GM13977 (cell line): ENCODE results near the gene GPR78.

Experiments
- DNase-seq: peaks from one replicate; pipeline ENCODE4 v3.0.0; 2012; ENCODE audit warnings: low spot score
- in situ Hi-C: fragments of 300-500 bp; cut with MboI; formaldehyde crosslinking; loops from one replicate; pipeline ENCODE4 v1.12.0; 2022; ENCODE audit warnings: low sequenced_read_pairs, low pct_unique_long_range_greater_than_20kb, mixed read lengths, inconsistent platforms; ENCODE audit not compliant: unreplicated experiment
- TF ChIP-seq, protein P1 (sequence below): IDR thresholded peaks from 2 replicates; pipeline ENCODE4 v1.5.1; 2012; ENCODE audit warnings: mild to moderate bottlenecking, control low read depth; ENCODE audit not compliant: insufficient read depth; ENCODE audit errors: extremely low read depth, missing control alignments

The GPR78 gene

DNA sequence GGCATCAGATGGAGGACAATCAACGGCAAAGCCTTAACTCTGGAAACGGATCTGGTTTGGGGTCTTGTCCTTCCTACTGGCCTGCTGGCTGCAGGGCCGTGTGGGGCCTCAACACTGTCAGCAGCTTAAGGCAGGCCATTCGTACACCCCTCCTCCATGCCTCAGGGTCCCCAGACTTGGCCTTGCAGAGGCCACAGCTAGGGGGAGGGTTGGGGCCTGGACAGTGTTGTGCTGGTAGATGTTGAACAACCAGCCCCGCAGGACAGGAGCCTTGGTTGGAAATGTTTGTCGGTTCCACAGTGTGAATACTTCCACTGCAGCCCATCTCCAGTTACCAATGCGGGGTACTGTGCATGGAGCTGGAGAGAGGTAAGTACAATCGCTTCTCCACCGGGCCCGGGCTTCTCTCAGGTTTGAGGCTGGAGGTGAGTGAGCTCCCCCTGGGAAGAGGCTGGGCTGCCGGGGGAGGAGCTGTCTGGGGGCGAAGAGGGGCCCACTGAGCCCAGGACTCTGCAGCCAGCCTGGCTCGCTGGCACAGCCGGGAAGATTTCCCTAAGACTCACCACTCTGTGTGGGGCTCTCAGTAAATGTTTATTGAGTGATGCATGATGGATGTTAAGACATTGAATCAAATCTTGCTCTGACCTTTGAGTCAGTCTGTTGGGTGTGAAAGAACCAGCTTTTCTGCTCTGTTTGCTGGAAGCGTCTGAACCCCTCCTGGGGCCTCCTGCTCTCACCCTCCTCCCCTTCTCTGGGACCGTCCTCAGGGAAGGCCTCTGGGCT is 19.7 kb upstream of the GPR78 start:
- TF ChIP-seq, protein P1, sequence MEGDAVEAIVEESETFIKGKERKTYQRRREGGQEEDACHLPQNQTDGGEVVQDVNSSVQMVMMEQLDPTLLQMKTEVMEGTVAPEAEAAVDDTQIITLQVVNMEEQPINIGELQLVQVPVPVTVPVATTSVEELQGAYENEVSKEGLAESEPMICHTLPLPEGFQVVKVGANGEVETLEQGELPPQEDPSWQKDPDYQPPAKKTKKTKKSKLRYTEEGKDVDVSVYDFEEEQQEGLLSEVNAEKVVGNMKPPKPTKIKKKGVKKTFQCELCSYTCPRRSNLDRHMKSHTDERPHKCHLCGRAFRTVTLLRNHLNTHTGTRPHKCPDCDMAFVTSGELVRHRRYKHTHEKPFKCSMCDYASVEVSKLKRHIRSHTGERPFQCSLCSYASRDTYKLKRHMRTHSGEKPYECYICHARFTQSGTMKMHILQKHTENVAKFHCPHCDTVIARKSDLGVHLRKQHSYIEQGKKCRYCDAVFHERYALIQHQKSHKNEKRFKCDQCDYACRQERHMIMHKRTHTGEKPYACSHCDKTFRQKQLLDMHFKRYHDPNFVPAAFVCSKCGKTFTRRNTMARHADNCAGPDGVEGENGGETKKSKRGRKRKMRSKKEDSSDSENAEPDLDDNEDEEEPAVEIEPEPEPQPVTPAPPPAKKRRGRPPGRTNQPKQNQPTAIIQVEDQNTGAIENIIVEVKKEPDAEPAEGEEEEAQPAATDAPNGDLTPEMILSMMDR, result no peak
- in situ Hi-C loops, result no loop called here
- no peak for DNase-seq

DNA sequence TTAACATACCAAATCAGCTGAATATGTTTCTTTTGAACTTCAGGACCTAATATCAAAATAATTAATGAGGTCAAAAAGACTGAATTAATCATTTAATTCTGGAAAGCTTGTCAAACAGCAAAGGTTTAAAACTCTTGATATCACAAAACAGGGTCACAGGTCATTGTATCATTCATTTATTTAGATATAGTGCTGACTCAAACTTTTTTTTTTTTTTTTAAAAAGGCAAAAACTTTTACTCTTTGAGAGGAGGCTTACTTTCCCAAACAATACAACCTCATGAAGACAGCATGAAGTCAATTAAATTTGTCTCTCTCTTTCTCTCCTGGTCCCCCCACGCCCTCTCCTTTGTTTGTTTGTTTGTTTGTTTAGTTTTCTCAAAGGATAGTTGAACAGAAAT is 15.6 kb upstream of the GPR78 start:
- TF ChIP-seq, protein P1, result no peak
- DNase-seq, result no peak
- in situ Hi-C loops, result no loop called here

DNA sequence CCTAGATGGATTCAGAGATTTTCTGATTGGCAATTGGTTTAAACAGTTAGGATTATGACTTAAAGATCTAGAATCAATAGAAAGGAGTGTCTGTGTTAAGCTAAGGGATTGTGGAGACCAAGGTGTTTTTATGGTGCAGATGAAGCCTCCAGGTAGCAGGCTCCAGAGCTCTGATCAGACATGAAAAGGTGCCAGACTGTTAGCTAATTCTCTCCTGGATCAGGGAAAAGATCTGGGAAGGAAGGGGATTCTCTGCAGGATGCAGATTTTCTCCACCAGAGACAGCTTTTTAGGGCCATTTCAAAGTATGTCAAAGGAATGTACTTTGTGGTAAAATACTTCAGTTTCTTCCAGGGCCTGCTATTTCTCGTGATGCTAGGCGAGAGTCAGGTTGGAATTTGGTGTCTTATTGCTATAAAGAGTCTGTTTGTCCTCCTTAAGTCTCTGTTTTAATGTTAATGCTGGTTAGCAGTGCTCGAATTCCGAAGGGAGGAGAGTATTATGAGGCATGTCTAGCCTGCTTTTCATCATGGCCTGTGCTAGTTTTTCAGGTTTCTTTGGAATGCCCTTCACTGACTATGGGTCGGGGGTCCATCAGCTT is 12.0 kb upstream of the GPR78 start:
- TF ChIP-seq, protein P1, result no peak
- no peak for DNase-seq
- in situ Hi-C loops, result no loop called here

DNA sequence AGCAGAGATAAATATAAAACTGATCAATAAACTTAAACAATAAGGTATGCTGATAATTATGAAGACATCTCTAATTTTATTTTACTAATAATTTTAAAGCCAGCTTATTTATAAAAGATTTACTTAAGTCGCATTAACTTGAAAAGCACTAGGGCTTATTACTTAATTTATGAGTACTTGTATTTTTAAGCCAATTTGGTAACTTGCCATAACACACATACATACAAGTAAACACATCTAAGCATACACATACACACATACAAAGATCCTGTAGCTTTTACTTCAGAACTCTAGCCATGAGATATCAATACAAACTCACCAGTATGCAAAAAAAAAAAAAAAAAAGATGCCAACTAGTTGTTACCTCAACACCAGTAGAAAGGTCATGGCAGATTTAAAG is 10.0 kb upstream of the GPR78 start:
- no peak for DNase-seq
- in situ Hi-C loops, result no loop called here
- TF ChIP-seq, protein P1, result no peak

DNA sequence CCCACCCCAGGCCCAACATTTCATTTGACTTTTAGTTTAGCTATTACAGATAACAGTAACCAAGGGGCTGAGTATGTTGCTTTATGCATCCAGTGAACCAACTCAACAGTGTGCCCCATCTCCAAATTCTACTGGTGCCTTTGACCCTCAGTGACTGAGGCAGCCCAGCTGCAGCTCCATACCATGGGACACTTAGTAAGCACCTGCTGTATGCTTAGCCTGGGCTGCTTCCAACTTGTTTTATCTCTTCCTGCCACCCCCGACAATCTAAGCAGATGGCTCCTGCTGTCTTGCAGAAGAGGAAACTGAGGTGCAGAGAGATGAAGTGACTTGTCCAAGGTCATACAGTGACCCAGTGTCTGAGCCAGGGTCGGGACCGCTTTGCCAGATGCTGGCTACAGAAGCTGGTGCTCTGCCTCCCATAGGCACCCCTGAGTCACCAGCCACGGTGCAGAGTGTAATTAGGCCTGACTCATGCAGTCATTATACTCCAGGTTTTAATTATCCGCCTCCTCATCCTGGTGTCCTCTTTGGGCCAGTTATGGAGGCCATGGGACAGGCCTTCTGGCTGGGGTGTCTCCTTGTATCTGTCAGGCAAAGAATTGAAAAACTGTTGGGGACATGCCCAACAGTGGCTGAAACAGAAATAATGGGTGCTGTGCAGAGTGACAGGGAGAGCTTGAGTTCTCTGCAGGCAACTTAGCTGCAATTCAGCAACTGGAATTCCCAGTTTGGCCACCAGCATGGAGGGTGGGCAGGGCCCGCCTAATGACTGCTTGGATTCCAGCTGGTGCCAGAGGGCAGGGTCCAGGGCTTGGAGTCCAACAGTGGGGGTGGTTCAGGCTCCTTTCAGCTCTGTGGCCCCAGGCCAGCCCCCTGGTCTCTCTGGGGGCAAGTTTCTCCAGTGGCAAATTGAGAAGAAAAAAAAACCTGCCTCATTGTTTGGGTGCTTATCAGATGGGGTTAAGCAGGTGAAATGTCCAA is 8.2 kb upstream of the GPR78 start:
- TF ChIP-seq, protein P1, result no peak
- in situ Hi-C loops, result no loop called here
- no peak for DNase-seq

DNA sequence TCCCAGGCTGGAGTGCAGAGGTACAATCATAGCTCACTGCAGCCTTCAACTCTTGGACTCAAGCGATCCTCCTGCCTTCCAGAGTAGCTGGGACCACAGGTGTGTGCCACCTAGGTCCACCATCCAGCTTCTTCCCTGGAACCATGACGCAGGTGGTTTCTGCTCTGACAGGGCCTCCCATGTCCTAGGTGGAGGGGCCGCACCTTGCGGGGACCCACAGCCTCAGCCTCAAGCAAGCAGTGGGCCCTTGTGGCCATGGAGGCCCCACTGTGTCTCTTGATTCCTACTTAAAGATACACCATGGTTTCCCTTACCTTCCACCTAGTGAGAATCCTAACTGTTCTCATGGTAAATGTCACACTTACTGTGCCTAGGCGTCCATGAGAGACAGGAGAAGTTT is 6.9 kb upstream of the GPR78 start:
- in situ Hi-C loops, result no loop called here
- TF ChIP-seq, protein P1, result no peak
- no peak for DNase-seq
